ENCODE measurements around the gene FAM13B. TPM values are rescaled to one million over a fixed set of nuclear protein-coding genes. Genes with fewer than 3 reads are reported as not detected.

The FAM13B gene
- polyA plus RNA-seq, 2 of the 4 experiments (the other 2 are of a cell fraction): 14.9 to 15.1 TPM

DNA sequence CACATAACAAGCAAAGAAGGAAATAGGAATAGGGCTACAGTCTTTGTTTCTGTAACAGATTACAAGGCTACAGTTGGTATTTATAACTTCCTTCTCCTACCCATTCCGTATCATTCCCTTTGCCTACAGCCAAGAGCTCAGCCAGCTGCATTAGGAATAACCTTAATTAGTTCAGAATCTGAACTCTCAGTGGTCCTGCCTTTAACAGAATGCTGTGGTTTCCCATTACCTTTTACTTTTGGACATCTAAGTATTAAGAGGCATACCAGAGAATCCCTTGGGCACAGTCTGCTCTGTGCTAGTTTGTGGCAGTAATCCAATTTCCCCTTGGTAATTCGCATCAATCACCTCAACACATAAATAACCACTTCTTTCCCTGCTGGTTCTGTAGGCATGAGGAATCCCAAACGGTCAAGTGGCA is 99.4 kb downstream of the FAM13B start:
- H3K4me2 ChIP-seq: no peak overlapping the region
- TF ChIP-seq SREBF2 (IDR thresholded peaks at IDR 0.05) (no peak), POLR2A (IDR thresholded peaks at IDR 0.05; ENCODE audit: low read length) (no peak), CHD2 (IDR thresholded peaks at IDR 0.05; ENCODE audit: low read length, partially characterized antibody) (no peak), JUN (IDR thresholded peaks at IDR 0.05) (no peak), TP53 (CRISPR knock-in tag; IDR thresholded peaks at IDR 0.05) (no peak), BHLHE40 (IDR thresholded peaks at IDR 0.05; ENCODE audit: low read depth, low read length) (no peak), MAFK (IDR thresholded peaks at IDR 0.05; ENCODE audit: partially characterized antibody) (no peak)
- TF ChIP-seq, protein P1, sequence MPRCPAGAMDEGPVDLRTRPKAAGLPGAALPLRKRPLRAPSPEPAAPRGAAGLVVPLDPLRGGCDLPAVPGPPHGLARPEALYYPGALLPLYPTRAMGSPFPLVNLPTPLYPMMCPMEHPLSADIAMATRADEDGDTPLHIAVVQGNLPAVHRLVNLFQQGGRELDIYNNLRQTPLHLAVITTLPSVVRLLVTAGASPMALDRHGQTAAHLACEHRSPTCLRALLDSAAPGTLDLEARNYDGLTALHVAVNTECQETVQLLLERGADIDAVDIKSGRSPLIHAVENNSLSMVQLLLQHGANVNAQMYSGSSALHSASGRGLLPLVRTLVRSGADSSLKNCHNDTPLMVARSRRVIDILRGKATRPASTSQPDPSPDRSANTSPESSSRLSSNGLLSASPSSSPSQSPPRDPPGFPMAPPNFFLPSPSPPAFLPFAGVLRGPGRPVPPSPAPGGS (IDR thresholded peaks at IDR 0.05): no peak
- TF ChIP-seq, protein P2, sequence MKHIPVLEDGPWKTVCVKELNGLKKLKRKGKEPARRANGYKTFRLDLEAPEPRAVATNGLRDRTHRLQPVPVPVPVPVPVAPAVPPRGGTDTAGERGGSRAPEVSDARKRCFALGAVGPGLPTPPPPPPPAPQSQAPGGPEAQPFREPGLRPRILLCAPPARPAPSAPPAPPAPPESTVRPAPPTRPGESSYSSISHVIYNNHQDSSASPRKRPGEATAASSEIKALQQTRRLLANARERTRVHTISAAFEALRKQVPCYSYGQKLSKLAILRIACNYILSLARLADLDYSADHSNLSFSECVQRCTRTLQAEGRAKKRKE (CRISPR knock-in tag; IDR thresholded peaks at IDR 0.05; ENCODE audit: low read depth): no peak
- no peak overlapping the region for H3K4me3 ChIP-seq
- ATAC-seq (peak; percentile 24 to 30; a peak in 2 of 6 replicates), DNase-seq (ENCODE audit: low read depth in 1 of 2, low spot score in 1 of 2) (no peak), FAIRE-seq (no peak)
- no peak overlapping the region for H3K27ac ChIP-seq
- H3K4me1 ChIP-seq: no peaks in the 10 kb centered on the region
- 79% methylated on average over 3 of the region's 3 CpGs for WGBS (ENCODE audit: missing lambda C conversion rate)
- ChIA-PET CTCF (interaction anchor here (0.8 to 1.2 kb wide), 2 partner anchors 11 to 155 kb away, joined by 3 to 5 read pairs; no protein-coding TSS in a partner anchor), POLR2A (no interaction called here)
- H3K9me3 ChIP-seq: no peaks in the 10 kb centered on the region

DNA sequence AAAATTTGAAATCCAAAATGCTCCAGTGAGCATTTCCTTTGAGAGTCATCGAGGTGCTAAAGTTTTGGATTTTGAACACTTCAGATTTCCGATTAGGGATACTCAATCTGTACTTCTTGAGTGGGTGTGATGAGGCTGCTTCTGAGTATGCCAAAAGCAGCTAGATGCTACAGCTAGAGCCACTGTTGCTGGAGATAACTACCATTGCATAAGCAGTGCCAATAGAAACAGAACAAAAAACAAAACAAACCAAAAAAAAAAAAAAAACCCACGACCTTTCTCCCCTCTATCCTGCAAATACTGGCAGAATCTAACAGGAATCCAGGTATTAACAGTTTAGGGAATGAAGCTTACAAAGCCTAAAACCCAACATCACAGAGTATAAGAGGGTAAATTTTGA is 100.1 kb downstream of the FAM13B start:
- POLR2A ChIA-PET: interaction anchor here (0.7 kb wide), 1 partner anchor 178 kb away, joined by 5 read pairs; the partner anchor contains the start of gene HNRNPA0
- 64% methylated on average over 3 of the region's 3 CpGs for WGBS (ENCODE audit: missing lambda C conversion rate)
- no peak overlapping the region for H3K4me3 ChIP-seq
- FAIRE-seq (no peak), ATAC-seq (peak in 1 of 2 experiments; percentile 29; a peak in 3 of 6 replicates), DNase-seq (ENCODE audit: low read depth in 1 of 2, low spot score in 1 of 2) (no peak)
- H3K27ac ChIP-seq: no peak overlapping the region
- H3K4me1 ChIP-seq: no peaks in the 10 kb centered on the region
- no peak for TF ChIP-seq SMC3 (IDR thresholded peaks at IDR 0.05)
- no peak for TF ChIP-seq FOSL2 (IDR thresholded peaks at IDR 0.05)
- TF ChIP-seq FOSL2 (CRISPR knock-in tag; IDR thresholded peaks at IDR 0.05): no peak
- TF ChIP-seq CBX2 (IDR thresholded peaks at IDR 0.05; ENCODE audit: borderline replicate concordance, low read depth): no peak
- no peak for TF ChIP-seq KDM1A (IDR thresholded peaks at IDR 0.05; ENCODE audit: low read depth)
- TF ChIP-seq TP53 (CRISPR knock-in tag; IDR thresholded peaks at IDR 0.05): no peak
- no peak for TF ChIP-seq EHMT2 (IDR thresholded peaks at IDR 0.05; ENCODE audit: low read depth)
- TF ChIP-seq JUNB (IDR thresholded peaks at IDR 0.05): no peak
- TF ChIP-seq, protein P3, sequence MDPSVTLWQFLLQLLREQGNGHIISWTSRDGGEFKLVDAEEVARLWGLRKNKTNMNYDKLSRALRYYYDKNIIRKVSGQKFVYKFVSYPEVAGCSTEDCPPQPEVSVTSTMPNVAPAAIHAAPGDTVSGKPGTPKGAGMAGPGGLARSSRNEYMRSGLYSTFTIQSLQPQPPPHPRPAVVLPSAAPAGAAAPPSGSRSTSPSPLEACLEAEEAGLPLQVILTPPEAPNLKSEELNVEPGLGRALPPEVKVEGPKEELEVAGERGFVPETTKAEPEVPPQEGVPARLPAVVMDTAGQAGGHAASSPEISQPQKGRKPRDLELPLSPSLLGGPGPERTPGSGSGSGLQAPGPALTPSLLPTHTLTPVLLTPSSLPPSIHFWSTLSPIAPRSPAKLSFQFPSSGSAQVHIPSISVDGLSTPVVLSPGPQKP (IDR thresholded peaks at IDR 0.05; ENCODE audit: low read depth, low read length): no peak
- TF ChIP-seq MYC (IDR thresholded peaks at IDR 0.05; ENCODE audit: borderline replicate concordance, low read length): no peak
- TF ChIP-seq ZFP36 (IDR thresholded peaks at IDR 0.05; ENCODE audit: borderline replicate concordance, partially characterized antibody): no peak
- TF ChIP-seq HOXB5 (CRISPR knock-in tag; IDR thresholded peaks at IDR 0.05): no peak
- TF ChIP-seq BHLHE40 (IDR thresholded peaks at IDR 0.05; ENCODE audit: low read depth, low read length): no peak
- no peak for TF ChIP-seq RCOR1 (IDR thresholded peaks at IDR 0.05; ENCODE audit: low read depth, low read length)
- TF ChIP-seq, protein P4, sequence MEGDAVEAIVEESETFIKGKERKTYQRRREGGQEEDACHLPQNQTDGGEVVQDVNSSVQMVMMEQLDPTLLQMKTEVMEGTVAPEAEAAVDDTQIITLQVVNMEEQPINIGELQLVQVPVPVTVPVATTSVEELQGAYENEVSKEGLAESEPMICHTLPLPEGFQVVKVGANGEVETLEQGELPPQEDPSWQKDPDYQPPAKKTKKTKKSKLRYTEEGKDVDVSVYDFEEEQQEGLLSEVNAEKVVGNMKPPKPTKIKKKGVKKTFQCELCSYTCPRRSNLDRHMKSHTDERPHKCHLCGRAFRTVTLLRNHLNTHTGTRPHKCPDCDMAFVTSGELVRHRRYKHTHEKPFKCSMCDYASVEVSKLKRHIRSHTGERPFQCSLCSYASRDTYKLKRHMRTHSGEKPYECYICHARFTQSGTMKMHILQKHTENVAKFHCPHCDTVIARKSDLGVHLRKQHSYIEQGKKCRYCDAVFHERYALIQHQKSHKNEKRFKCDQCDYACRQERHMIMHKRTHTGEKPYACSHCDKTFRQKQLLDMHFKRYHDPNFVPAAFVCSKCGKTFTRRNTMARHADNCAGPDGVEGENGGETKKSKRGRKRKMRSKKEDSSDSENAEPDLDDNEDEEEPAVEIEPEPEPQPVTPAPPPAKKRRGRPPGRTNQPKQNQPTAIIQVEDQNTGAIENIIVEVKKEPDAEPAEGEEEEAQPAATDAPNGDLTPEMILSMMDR (IDR thresholded peaks at IDR 0.05): no peak
- no peak for TF ChIP-seq EP300 (IDR thresholded peaks at IDR 0.05)
- no peak overlapping the region for H3K4me2 ChIP-seq
- H3K9me3 ChIP-seq: no peaks in the 10 kb centered on the region
- CTCF ChIA-PET: interaction anchor here (0.7 to 1.2 kb wide), 5 partner anchors 10 to 154 kb away, joined by 3 to 5 read pairs (median 3); no protein-coding TSS in a partner anchor

All from A549 (cell line).